GM12878 (cell line): ENCODE data around the gene ID3.

ENCODE experiments used
- ATF7 ChIP-seq: fragments of 450-650 bp; IDR thresholded peaks from 2 replicates; pipeline ENCODE4 v1.6.1; 2016; ENCODE audit warnings: low read depth, mild to moderate bottlenecking
- CEBPB ChIP-seq, 2 experiments: fragments of 150-350 bp in 1 of 2; IDR thresholded peaks; 2 replicates each; pipeline ENCODE4 v1.6.1; 2012 to 2014; ENCODE audit warnings: low read depth in 2 of 2, low read length in 2 of 2, borderline replicate concordance in 1 of 2, inconsistent platforms in 1 of 2
- EZH2 ChIP-seq: IDR thresholded peaks from 2 replicates; pipeline ENCODE4 v1.6.1; 2012; ENCODE audit warnings: low read depth, mild to moderate bottlenecking, control low read depth, inconsistent platforms, low read length, borderline replicate concordance; ENCODE audit not compliant: control insufficient read depth
- POLR2AphosphoS5 ChIP-seq: IDR thresholded peaks from 2 replicates; pipeline ENCODE4 v1.6.1; 2011; ENCODE audit warnings: mild to moderate bottlenecking, low read length, inconsistent platforms
- SP1 ChIP-seq: IDR thresholded peaks from one replicate; pipeline ENCODE4 v1.6.1; 2011; ENCODE audit warnings: low read depth, low read length
- TCF7 ChIP-seq: IDR thresholded peaks from 2 replicates; pipeline ENCODE4 v1.6.1; 2014; ENCODE audit warnings: antibody characterized with exemption, borderline replicate concordance
- TF ChIP-seq, protein P1 (sequence below): IDR thresholded peaks from 2 replicates; pipeline ENCODE4 v1.6.1; 2012; ENCODE audit warnings: low read depth, low read length, improper control_type of control experiment

- TF ChIP-seq, protein P1, sequence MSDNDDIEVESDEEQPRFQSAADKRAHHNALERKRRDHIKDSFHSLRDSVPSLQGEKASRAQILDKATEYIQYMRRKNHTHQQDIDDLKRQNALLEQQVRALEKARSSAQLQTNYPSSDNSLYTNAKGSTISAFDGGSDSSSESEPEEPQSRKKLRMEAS, result no peak
- no peak for TF ChIP-seq TCF7
- TF ChIP-seq ATF7, result no peak
- no peak for TF ChIP-seq EZH2
- no peak for TF ChIP-seq SP1
- no peak for TF ChIP-seq POLR2AphosphoS5
- no peak for TF ChIP-seq CEBPB (IDR thresholded peaks at IDR 0.05; ENCODE audit: borderline replicate concordance in 1 of 2, low read depth in 2 of 2, low read length in 2 of 2)
These were observed 30.3 kb upstream of the ID3 start for GRCh38 chr1:23589585-23589986.
